Bone marrow (tissue), 2 donors: Measurements from ENCODE around the gene SLC25A22.

Experiments
- DNase-seq, 2 donors: peaks; one replicate each; lab custom pipeline; 2025; lab: John Stamatoyannopoulos, UW

SLC25A22 gene

DNA sequence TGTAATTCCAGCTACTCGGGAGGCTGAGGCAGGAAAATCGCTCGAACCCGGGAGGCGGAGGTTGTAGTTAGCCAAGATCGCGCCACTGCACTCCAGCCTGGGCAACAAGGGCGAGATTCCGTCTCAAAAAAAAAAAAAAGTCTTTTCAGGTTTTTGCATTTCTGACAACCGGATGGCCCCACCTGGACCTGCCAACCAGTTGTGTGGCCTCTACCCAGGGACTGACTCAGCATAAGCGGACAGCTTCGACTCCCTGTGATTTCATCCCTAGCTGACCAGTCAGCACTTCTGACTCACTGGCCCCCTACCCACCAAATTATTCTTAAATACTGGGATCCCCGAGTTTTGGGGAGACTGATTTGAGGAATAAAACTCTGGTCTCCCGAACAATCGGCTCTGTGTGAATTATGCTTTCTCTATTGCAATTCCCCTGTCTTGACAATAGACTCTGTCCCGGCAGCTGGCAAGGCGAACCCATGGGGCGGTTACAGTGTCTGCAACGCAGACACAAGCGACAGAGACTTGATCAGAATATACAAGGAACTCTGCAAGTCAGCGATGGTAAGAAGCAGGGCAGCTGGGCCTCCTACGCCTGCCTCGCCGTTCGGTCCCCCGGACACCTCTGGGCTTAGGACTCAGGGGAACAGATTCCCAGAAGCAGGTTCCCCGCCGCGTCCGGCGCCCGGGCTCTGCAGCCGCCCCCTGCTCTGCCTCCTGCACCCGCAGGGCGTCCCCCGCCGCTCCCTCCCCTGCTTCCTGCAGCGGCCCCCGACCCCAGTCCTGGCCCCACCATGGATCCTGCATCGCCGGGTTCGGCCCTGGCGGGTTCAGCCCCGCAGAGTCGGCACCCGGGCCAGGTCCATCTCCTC, 51.6 kb downstream of the SLC25A22 start:
- DNase-seq = no peak

DNA sequence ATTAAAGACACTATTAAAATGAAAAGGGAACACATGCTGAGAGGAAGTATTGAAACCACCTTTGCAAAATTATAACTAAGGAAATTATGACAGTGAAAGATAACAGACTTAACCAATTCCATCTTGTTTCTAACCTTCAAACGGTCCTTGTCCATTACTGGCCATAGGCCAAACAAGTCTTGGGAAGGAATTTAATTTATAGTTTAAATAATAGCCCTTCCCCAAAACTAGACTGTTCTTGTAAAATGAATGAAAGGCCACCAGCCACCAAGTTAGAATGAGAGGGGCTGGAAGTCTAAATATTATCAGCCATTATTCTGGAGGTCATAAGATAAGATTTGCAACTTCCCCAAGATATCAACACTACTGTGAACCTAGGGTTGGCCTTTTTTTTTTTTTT, 52.7 kb downstream of the SLC25A22 start:
- DNase-seq = no peak

DNA sequence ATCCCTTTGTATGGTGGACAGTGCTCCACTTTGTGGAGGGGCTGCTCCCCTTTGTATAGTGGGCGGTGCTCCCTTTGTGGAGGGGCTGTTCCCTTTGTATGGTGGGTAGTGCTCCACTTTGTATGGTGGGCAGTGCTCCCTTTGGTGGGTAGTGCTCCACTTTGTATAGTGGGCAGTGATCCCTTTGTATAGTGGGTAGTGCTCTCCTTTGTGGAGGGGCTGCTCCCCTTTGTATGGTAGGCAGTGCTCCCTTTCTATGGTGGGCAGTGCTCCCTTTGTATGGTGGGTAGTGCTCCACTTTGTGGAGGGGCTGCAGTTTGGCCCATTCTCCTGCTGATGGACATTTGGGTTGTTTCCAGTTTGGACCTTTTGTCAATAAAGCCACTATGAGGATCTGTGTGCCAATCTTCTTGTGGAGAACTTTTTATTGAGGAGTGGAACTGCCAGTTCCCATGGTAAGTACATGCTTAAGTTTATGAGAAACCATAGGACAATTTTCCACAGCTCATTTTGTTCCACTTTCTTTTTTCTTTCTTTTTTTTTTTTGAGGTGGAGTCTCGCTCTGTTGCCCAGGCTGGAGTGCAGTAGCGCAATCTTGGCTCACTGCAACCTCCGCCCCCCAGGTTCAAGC, 55.4 kb downstream of the SLC25A22 start:
- DNase-seq = no peak

DNA sequence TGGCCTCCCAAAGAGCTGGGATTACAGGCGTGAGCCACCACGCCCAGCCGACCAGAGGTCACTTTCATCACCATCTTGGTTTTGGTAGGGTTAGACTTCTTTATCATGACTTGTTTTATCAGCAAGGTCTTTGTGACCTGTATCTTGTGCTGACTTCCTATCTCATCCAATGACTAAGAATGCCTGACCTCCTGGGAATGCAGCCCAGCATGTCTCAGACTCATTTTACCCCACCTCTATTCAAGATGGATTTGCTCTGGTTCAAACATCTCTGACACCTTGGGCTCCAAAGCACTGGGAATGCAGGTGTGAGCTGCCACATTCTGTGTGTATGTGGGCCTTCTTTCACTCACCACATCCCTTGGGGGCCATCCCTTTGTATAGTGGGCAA, 55.9 kb downstream of the SLC25A22 start:
- no peak for DNase-seq
